Posterior vena cava (tissue), 2 donors: ENCODE data around the gene RRBP1. TPM values are rescaled to one million over a fixed set of nuclear protein-coding genes. Genes with fewer than 3 reads are reported as not detected.

Experiments used
- DNase-seq: peaks from one replicate; pipeline ENCODE4 v3.0.0-alpha.2; 2020; ENCODE audit warnings: low spot score
- intact Hi-C, 2 donors: fragments of 100-400 bp; cut with DNase I; formaldehyde crosslinking; loops; one replicate each; pipeline versions ENCODE4 v1.14.1 to v1.14.2; 2022 to 2023
- total RNA-seq, 2 donors: library from RNA; stranded (reverse); fragmentation: NEBNext Ultra II Directional; extraction: Animal tissue kit (Norgen Biotek cat#: 25700); gene quantifications; one replicate each; pipeline ENCODE4 v1.2.1, GENCODE V29; 2021
- donor health status: DM: yes; HTN: yes; CAD: no.
- donor health status: DM: yes; HTN: yes; CAD: no.

Gene RRBP1
- total RNA-seq, 2 donors from 2014 or later = 128 TPM

DNA sequence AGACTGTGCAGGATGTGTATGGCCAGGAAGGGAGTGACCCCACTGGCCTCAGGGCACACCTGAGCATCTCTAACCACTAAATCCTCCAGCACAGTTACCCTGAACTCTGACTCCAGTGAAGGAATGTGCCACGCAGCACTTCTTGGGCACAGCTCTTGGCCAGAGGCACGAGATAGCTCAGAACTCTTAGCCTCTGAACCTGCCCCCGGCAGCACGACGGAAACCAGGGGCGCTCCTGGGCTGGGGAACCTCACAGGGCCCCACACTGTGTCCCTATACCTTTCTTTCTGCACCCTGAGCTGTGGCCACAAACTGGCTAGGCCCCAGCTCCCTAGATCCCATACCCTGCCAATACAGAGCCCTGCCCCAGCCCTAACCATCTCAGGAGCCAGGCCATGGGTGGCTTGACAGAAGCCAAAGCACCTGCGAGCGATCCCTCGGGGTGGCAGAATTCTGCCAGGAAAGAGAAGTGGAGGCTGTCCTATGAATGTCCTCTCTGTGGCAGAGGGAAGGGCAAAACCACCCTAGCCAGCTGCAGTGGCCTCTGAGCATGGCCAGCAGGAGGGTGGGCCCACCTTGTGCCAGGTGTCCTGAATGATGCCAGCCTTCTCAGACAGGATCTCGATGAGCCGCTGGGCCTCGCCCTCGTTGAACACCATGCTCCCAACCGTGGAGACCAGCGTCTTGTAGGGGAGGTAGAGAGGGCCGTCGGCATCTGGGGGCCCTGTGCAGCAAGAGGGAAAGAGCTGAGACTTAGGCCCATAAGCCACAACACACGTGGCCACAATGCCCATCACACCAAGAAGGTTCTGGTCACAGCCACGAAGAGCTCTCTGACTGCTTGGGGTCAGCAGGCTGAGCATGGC lies 39.4 kb downstream of the RRBP1 start:
- intact Hi-C loops = no loop called here

DNA sequence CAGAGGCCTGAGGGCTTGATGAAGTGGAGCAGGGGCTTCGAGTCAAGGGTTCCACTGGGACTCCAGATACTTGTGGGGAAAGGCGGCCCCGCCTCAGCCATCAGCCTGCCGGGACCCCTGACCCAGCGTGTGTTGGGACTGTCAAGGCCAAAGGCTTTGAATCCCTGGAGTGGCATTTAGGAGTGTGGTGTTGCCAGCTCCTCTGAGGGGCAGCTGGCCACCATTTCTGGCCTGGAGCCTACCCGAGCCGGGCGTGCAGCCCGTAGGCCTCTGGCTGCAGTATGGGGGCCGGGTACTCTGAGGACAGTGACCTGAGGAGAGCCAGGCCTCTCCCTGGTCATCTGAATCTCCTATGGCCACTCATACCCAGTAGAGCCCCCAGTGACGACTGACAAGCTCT lies 40.0 kb downstream of the RRBP1 start:
- intact Hi-C loops = no loop called here
- no peak for DNase-seq

More for the DNA sequence above, 39.4 kb downstream of the RRBP1 start:
- DNase-seq = no peak

DNA sequence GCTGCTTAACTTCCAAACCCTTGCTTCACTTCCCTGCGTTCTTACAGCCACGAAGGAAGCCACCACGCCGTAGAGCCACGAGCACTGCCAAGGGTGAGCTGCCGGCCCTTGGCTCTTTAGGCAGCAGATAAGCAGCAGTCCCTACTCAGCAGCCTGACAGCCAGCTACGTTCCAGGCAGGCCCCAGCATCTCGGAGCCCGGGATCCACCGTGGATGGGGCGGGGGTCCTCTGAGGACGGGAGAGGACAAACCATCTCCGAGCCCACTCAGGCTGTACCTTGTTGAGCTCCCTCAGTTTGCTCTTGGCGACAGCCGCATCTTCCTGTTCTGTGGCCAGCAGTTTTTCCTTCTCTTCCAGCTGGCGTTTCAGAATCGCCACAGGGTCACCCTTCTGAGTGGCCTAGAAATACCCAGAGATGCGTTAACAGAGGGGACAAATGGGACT lies 40.5 kb downstream of the RRBP1 start:
- no peak for DNase-seq
- intact Hi-C loops = no loop called here

DNA sequence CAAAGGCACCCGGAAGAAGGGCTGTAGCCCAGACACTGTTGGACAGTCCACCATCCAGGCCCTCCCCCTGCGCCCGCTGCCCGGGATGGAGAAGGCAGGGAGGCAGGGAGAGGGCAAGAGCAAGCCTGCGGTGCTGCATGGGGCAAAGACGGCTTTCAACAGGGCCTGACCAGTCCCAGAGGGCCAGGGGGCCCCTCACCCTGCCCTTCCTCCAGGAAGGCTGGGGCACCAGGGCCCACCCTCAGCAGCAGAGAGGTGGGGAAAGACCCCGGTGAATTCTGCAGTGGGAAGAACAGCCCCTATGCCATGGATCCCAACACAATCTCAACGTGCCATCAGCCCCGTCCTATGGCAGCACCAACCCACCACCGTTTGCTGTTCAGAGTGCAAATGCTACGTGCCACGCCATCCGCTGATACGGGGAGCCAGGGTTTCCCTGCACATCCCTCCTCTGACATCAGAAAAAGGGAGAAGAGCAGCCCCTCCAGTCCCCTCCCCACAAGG lies 41.1 kb downstream of the RRBP1 start:
- no peak for DNase-seq
- intact Hi-C loops = no loop called here

DNA sequence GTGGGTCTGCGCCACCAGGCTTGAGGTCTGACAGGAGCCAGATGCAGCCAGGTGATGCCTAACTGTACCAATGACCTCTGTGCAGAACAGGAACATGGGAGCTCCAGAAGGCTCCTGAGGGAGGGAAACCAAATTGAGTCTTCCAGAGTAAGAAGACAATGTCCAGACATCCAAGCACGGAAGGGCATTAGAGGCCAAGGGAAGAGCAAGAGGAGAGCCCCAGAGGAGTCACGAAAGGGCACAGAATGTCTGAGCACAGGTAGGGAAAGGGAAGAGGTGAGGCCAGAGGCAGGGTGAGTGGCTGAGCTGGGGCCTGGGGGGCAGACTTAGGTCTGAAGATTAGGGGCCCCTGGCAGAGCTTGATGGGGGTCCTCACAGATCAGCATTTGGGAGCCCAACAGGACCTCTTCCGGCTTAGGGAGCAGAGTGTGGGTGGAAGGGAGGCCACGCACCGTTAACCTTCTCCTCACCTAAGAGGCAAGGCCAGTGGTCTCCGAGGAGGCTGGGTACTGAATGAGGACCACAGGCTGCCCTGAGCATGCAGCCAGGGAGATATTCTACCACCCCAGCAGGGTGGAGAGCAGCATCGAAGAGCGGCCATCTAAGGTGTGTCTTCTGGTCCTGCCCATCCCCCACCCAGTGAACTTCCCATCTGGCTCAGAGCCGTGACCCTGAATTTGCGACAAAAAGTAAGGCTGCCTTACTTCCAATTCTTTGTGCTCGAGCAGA lies 41.7 kb downstream of the RRBP1 start:
- intact Hi-C loops = no loop called here
- no peak for DNase-seq

DNA sequence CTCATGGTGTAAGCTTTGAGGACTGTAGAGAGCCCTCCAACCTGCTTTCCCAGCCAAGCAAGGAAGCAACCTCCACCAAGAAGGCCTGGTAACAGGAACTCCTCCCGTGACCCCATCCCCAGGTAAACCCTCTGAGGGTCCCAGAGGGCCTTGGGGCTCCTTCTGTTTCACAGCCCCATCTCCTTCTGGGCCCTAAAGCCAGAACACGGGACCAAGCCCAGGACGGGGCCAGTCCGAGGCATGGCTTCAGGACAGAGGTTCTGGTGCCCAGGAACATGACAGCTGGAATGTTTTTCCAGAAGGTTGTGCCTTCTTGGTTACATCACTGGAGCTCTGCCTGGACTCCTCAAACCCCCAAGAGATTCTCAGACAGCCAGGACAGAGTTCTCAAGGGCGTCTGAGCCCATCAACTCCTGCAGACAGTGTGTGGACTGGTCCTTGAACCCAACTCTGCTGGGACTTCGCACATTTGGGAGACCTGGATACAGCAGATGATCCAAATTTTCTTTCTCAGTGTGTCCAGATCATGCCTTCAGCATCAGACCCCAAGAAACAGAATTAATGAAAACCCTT lies 43.1 kb downstream of the RRBP1 start:
- no peak for DNase-seq
- intact Hi-C loops = no loop called here

DNA sequence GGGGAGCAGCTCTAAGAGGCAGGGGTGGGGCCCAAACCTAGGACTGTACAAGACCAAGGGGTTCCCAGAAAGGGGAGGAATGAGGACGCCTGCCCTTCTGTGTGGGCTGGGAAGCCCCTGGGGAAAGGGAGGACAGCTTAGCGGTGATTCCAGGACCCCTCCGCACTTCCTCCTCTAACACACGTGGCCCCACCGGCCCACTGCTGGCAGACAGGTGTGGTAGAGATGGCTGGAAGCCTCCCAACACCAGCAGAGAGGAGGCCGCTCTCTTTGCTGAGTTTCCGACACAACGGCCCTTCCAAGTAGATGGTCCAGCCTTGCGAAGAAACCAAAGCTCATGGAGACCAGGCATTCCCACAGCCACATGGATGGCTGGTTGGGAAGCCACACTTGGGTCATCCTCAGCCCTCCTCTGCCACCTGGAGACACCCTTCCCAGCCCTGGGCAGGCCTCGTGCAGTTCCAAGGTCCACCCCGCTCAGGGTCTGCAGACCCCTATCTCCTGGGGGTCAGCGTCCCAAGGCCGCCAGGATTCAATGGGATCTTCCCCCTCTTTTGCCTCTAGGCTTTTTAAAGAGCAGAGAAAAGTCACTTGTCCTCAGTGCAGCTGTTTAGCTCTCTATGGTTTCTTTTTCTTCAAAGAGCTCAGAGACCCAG lies 43.9 kb downstream of the RRBP1 start:
- intact Hi-C loops = no loop called here
- DNase-seq = no peak

DNA sequence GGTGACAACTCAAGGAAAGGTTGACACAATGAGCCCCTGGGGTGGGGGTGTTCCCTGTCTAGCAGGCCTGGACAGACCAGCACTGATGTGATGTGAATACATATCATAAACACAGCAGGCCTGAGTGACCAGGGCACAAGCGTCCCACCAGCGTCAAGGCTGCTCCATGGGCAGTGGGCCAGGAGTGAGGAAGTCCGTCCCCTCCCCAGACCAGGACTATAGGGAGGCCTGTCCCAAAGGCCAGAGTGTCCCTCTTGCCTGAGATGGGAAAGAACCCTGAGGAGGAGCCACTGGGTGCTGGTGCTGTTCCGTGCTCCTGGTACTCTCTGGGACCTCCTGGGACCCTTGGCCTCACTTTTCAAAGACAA lies 44.6 kb downstream of the RRBP1 start:
- intact Hi-C loops = no loop called here
- DNase-seq = no peak

DNA sequence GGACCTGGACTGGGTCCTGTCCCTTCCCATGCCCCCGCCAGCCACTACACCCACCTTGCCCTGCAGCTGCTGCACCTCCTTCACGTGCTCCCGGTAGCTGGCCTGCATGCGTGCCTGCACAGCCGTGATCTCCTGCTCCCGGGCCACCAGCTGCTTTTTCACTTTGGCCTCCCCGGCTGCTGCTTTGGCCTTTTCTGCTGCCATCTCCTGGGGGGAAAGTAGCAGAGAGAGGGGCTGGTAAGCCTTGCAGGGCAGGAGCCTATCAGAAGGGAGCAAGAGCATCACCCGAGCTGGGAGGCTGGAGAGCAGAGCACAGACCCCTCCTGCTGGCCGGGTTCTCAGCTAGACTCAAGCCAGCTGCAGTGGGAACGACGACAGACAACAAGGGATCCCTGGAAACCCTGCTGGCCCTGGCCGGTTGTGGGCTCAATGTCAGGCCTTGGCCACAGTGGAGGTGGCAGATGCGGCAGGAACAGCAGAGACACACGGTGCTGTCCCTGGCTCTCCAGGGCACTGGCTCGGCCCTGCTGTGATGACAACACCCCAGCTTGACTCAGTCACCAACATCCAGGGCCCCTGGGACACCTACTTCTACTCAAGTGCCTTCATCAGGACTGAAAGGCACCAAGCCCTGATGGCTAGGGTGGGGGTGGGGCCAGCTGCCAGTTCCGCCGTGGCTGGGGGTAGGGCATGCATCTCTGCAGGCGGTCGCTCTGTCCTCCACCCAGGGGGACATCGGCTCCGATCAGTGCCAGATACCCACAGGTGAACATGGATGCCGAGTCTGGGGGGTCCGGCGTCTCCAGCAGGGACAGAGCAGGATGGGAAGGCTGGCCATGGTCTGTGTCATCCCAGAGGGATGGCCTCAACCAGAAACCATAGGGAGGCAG lies 45.3 kb downstream of the RRBP1 start:
- DNase-seq = no peak
- intact Hi-C loops = no loop called here

DNA sequence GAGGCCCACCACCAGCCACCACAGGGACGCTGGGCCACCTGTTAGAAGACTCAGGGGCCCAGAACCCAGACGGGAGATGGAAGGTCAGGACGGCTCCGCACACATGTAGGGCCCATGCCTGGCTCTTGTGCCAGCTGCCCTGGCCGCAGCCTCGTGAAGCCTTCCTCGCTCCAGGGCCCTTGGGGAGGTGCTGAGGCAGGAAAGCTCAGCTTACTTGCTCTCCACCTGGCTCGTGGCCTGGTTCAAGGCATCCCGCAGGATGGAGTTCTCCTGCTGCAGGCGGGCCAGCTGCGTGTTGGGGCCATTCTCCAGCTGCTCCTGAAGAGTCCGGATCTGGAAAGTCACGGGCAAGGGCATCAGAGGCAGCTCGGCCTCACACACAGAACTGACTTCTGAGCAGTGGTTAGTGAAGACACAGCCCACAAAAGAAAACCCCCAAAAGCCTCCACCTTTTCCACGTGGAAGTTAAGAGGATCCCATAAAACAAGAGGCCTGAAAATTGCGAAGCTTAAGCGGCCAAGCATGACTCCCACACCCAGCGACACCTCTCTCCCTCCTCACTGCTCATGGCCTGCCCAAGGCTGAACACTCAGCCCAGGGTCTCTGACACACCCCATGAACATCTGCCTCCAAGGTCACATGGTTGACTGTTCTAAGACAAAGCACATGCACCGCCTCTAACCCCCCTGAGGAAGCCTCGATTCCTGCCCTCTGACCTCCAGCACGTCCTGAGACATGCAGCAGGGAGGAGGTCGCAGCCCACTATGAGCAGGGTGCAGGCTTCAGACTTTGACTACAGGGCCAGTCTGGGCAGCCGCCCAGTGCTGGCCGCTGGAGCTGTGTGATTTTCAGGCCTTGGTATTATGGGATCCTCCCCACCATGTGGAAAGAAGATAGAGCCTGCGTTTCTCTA lies 46.5 kb downstream of the RRBP1 start:
- intact Hi-C loops = no loop called here
- DNase-seq = no peak

DNA sequence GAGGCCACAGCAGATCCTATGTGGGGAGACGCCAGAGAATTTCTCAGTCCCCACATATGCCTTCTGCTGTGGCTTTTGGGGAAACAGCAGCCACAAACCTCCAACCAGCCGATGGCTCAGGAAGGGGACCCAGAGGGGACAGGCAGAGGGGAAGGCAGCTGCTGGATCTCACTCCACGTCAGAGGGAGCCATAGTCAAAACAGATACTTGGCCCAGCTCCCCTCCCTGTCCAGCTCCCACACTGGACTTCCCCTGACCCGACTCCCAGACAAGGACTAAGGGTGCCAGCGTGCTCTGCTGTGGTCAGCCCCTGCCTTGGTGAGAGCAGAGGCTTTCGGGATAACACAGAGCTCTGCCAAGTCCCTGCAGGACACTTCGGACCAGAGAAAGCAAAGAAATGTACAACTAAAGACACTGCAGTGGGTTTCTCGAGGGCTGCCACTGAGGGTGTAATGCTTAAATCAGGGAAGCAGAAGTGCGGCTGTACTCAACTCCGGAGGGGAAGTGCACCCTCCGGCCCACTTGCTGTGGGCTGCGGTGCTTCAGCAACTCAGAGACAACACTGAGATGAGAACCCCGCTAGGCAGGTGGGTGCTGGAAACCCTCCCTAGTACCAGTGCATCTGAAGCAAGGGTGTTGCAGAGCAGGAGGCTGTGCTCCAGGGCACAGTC lies 47.2 kb downstream of the RRBP1 start:
- intact Hi-C loops = no loop called here
- DNase-seq = peak; percentile 91

DNA sequence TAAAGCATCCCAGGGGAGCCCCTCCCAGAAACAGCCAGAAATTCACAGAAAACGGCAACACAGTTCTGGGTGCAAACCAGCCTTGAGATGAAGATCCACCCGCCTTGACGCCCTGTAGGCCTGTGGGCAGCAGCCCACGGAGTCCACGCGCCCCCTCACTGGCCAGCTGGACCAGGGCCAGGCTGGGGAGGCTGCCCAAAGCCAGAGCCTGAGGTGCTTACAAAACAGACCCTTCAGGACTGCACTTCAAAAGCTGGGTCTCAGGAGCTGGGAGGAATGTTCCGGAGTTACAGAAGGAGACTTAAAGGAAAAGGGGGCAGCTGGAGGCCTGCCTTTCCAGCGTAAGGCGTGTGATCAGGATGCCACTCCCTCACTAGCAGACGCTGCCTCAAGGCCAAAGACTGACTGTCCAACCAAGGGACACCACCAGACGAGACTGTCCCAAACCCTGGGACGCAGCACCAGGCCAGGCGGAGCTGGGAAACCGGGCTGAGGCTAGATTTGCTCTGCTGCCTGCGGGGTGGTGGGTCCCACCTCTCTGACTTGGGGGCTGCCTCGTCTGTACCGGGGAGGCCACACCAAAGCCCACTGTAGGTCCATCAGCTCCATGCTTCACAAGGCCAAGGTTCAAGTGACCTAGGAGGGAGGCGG lies 48.1 kb downstream of the RRBP1 start:
- no peak for DNase-seq
- intact Hi-C loops = no loop called here

DNA sequence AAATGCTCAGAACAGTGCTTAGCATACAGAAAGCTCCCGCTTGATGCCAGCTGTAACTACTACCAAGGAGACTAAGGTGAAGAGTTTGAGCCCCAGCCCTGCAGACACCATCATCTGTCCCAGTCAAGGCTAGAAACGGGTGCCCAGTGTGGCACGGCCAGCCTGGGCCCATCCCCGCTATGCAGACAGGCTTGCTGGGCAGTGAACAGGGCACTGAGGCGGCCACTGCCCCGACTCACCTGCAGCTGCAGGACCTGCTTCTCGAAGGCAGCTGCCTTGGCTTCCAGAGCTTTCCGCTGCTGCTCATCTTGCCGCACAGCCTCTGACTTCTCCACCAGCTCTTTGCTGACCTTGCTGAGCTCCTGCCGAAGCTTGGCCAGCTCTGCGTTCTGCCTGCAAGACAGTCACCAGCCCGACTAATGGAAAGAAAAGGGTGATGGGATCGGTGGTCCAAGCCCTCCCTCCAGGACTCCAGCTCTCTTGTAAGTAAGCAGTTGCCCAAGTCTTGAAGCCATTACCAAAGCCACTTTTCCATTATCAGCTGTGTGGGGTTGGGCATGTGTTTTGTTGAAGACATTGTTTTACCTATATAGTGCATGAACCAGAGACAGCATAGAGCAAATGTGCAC lies 48.7 kb downstream of the RRBP1 start:
- intact Hi-C loops = no loop called here
- no peak for DNase-seq

DNA sequence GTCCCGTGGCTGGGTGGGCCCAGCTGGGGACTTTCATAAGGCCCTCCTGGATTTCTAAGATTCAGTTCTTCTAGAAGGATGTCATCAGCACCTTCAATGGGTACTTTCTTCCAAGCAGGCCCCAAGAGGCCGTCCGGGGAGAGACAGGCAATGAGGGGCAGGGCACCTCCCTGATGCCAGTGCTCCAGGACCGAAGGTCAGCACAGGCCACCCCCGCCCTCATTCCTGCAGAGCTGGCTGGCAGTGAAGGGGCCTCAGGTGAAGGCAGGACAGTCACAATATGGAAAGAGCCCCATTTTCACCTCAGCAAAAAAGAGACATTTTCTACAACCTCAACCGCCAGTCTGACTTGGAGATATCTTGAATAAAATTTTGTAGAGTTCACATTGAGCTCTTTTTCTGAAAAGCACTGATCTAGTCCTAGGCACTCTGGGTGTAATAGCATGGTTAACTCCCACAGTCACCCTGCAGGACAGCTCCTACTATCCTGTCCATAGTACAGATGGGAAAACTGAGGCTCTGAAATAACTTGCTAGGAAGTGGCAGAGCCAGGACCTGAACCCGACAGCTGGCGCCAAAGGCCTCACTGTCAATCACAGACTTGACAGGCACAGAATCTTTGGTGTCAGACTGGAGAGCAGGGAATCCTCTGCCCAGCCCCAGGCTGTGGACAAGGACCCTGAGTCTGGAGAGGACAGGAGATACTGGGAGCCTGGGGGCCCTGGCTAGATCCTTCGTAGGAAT lies 50.3 kb downstream of the RRBP1 start:
- DNase-seq = no peak
- intact Hi-C loops = no loop called here

DNA sequence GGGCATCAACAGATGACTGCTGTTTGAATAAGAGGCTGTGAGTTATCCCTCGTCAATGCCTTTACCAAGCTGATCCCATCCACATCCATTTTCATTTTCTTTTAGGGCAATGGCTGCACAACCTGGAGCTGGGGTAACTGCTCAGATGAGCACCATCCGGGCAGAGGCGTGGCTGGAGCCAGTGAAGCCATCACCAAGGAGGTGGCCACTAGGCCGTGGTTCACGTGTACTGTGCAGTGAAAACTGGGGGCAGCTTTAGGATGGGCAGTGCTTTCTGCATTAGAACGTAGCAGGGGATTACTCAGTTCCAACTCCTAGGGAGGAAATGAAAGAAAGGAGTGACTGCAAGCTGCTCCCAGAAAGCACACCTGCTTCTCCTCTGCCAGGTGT lies 51.2 kb downstream of the RRBP1 start:
- no peak for DNase-seq
- intact Hi-C loops = no loop called here
